Activated CD4-positive, alpha-beta T cell treated with anti-CD3 and anti-CD28 coated beads, Interleukin-2, amount 50 U/mL, for 48 hours (primary cell): ENCODE data around the gene RNF151.
"Not testable (repeated sequence)": the region's sequence is repeated elsewhere in the genome, so short reads cannot be mapped to it uniquely, and the experiment has no call there.

ENCODE experiments used
- DNase-seq, 2 experiments: peaks; one replicate each; pipeline ENCODE4 v3.0.0-alpha.2; 2020

Gene RNF151, protein sequence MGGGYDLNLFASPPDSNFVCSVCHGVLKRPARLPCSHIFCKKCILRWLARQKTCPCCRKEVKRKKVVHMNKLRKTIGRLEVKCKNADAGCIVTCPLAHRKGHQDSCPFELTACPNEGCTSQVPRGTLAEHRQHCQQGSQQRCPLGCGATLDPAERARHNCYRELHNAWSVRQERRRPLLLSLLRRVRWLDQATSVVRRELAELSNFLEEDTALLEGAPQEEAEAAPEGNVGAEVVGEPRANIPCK

DNA sequence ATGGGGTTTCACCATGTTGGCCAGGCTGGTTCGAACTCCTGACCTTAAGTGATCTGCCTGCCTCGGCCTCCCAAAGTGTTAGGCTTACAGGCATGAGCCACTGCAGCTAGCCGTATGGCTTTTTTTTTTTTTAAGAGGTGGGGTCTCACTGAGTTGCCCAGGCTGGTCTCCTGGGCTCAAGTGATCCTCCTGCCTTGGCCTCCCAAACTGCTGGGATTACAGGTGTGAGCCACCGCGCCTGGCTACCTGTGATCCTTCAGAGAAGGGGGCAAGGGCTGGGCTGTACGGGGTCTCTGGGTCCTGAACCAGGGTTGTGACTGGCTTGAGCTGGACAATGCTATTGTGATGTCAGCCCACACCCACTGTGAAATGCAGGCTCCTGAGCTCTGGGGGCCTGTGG lies at the start of gene RNF151:
Gene RNF151 (plus strand): TSS at position 397 of the 400 bp plus-strand sequence. CDS start 26 bp downstream, outside the sequence.
- no peak for DNase-seq

GRCh38 chr16:1917056-1917664 lies 49.5 kb upstream of the RNF151 start:
- DNase-seq, result no peak

- DNase-seq, result no peak
These were observed 48.8 kb upstream of the RNF151 start for GRCh38 chr16:1917665-1918350.

GRCh38 chr16:1918351-1919326 lies 48.0 kb upstream of the RNF151 start, which contains the start of gene HS3ST6:
Gene HS3ST6 (minus strand): TSS chr16:1918415. CDS start chr16:1918323, 92 bp downstream.
- no peak for DNase-seq

DNA sequence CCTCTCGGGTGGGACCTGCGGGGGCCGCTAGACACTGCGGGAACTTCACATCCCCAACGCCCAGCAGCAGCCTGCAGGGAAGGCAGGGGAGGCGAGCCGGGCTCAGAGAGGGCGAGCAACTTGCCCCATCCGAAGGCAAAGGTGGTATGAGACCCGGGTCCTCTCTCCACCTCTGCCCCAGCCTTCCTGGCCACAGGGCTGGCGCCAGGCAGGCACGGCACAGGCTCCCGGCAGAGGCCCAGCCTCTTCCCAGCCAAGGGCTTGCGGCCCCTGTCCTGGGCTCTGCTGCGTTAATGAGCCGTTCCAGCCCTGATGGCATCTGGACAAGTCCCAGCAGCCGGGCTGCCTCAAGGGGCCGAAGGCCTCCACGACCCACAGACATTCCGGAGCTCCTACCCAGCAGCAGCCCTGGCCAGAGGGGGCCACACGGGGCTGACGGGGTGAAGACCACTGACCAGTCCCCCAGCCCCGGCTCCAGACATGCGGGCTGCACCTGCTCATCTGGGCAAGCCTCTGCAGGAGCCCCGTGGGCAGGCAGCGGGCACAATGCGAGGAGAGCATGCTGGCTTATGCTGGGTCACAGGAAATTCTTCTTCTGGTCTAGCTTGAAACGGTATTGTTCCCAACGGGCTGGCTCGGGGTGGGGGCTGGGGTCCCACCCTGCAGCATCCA lies 47.2 kb upstream of the RNF151 start:
- no peak for DNase-seq

DNA sequence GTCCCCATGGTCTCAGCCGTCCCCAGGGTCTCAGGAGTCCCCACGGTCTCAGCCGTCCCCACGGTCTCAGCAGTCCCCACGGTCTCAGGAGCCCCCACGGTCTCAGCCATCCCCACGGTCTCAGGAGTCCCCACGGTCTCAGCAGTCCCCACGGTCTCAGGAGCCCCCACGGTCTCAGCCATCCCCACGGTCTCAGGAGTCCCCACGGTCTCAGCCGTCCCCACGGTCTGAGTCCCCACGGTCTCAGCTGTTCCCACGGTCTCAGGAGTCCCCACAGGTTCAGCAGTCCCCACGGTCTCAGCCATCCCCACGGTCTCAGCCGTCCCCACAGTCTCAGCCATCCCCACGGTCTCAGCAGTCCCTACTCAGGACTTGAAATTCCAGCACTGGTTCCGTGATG lies 46.5 kb upstream of the RNF151 start:
- not testable (repeated sequence) for DNase-seq

- DNase-seq, result peak in 1 of 2 experiments; percentile 26
These were observed 45.9 kb upstream of the RNF151 start for GRCh38 chr16:1920727-1921171.

DNA sequence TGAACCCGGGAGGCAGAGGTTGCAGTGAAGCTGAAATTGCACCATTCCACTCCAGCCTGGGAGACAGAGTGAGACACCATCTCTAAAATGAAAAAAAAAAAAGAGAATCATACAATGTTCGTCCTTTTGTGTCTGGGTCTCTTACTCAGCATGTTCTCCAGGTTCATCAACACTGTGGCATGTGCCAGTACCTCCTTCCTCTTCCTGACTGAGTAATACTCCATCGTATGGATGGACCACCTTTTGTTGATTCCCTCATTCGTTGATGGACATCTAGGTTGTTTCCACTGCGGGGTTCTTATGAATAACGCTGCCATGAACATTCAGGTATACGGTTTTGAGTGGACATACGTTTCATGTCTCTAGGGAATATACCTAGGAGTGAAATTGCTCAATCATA lies 44.3 kb upstream of the RNF151 start:
- DNase-seq, result no peak

- DNase-seq, result peak; percentile 17 to 40
These were observed 43.2 kb upstream of the RNF151 start for GRCh38 chr16:1923299-1924034.

- no peak for DNase-seq
These were observed 42.6 kb upstream of the RNF151 start for GRCh38 chr16:1924095-1924494.

GRCh38 chr16:1926271-1926670 lies 40.4 kb upstream of the RNF151 start:
- DNase-seq, result no peak

DNA sequence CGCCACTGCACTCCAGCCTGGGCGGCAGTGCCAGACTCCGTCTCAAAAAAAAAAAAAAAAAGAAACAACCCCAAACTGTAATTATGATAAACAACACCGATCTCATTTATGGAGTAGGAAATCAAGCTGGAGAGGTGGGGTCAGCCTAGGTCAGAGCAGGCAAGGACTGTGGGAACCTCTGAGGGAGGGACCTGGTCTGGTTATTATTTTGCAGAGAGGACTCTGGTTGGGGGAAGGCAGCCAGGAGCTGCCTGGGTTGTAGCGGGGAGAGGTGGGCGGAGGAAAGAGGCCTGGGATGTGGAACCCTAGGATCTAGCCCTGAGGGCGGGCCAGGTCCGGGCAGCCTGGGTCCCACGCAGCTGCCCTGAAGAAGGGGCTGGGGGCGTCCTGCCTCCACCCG lies 37.6 kb upstream of the RNF151 start:
- DNase-seq, result peak; percentile 16 to 33

DNA sequence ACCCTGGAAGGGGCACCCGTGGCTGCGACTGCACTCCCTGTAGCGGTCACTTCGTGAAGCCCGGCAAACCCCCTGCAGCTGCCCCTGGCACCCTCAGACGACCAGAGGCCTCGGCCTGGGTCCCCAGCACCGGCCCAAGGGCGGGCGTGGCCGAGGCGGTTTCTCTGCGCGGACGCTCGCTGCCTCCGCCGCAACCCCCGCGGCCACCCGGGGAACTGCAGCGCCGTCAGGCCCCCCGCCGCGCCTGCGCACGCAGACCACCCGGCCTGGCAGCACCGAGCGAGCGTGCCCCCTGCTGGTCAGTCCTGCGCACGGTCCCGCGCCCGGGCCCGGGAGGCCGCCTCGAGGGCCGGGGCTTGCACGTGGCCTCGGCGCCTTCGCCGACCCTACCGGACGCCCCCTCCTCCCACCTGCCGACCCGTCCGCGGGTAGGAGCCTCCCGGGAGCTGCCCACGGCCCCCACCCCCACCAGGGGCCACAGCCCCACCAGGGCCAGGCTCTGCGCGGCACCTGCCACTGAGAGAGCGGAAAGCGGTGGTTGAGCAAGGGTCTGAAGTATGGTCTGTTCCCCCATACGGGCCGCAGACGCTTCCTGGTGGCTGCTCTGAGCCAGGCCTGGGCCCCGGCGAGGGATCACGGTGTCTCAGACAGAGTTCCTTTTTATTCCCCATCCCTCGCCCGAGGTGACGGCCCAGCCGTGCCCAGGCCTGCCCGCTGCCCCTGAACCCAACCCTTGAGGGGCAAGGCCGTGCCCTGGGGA lies 36.9 kb upstream of the RNF151 start:
- DNase-seq, result peak; percentile 92

DNA sequence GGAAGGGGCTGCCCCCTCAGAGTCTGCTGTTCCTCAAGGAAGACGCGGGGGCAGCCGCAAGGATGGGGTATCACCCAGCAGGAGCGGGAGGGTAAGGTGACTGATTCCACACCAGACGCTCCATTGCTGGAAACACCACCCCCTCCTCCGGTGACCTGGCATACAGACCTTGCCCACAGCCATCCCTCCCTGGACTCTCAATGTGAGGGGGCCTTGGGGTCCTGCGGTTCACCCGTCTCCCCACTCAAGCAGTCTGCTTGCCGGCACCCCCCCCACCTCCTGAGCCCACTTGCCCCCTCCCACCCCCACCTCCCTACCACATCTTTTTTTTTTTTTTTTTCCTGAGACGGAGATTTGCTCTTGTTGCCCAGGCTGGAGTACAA lies 36.3 kb upstream of the RNF151 start:
- no peak for DNase-seq

GRCh38 chr16:1932050-1933028 lies 34.3 kb upstream of the RNF151 start:
- DNase-seq, result no peak

DNA sequence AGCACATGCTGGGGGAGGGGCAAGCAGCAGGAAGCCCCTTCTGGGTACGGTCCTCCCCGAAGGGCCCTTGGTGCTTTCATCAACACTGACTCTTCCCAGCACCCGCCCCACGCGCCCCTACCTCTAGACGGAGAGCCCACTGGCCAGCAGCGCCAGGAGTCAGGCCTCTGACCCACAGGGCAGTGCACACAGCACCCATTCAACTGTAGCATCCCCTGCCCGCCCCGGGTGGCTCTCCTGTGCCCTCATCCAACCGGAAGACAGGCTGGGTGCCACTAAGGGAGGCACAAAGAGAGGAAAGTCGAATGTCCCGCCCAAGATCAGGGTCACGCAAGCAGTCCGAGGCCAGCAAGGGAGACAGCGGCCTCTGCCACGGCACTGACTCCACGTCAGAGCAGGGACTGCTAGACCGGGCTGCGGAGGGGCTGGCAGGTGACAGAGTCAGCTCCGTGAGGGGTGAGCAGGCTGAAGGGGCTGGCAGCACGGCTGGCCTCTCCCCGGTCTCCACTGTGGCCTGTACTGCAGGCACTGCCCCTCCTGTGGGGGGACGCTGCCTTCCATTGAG lies 33.5 kb upstream of the RNF151 start:
- no peak for DNase-seq

DNA sequence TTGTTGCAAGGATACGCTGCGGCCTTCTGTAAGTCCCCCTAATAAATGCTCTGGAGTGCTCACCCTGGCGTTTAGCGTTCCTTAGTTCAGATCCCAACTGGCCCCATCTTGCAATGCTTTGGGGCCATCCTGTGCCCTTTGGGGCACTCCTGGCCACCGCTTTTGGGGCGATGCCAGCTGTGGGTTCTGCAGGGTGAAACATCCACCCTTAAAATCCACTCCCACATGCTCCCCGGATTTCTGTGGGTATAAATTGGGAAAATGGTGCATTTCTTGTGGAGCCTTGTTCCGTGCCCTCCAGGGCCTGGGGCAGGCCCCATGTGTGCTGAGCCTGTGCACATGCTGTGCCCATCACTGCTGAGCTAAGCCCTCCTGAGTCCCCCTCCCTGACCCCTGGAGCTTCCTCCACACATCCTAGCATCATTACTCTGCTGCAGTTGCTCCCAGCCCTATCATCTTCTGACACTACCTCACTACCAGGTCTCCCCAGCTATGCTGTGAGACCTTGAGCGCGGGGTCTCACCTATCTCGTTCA lies 29.6 kb upstream of the RNF151 start:
- no peak for DNase-seq

GRCh38 chr16:1938316-1938715 lies 28.3 kb upstream of the RNF151 start:
- no peak for DNase-seq

- DNase-seq, result no peak
These were observed 27.7 kb upstream of the RNF151 start for GRCh38 chr16:1938910-1939309.
